GM19240 (cell line): ENCODE measurements around the gene FARSB.

Experiments
- DNase-seq: peaks from one replicate; pipeline ENCODE4 v3.0.0; 2011; ENCODE audit warnings: low spot score; ENCODE audit not compliant: insufficient read length

FARSB gene

DNA sequence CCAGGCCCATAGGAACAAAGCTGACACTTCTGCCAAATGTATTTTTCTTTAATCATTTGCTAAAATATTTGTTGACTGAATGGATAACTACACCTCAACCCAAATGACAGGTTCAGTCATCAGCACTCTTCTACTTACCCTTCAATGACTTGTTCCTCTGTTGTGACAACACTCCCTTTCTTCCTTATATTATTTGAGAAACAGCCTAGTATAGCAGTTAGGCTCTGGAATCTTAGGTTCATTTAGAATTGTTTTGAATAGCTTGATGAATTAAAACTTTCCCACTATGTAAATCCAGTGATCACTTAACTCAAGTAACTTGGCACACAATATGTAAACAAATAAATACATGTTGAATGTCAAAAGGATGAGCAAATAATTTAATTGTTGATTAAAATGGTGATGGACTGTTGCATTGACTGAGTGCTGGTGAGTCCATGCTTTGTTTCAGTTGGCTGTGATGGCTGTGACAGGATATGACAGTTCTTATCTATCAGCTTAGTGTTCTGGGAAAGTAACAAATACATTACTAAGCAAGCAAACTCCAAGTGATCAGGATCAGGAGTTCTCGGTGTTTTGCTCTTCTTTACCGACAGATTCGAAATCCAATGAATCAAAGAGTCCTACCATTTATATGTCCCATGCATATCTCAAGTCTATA is 12.7 kb upstream of the FARSB start:
- no peak for DNase-seq

DNA sequence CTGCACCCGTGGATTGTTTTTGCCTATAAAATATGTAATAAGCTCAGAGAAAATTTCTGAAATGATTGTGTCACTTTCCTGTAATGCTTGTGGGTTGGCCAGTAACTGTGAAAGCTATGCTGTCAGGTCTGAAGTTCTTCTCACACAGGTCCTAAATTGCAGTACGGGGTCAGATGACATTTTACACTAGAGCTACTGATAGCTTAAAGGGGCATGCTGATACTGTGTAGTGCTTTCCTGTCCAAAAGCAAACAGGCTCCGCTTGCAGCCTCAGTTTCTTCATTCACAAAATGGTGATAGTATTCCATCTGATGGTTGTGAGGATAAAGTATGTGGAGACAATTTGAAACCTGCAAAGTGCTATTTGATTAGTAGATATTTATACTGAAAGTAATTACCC is 7.6 kb upstream of the FARSB start:
- no peak for DNase-seq

DNA sequence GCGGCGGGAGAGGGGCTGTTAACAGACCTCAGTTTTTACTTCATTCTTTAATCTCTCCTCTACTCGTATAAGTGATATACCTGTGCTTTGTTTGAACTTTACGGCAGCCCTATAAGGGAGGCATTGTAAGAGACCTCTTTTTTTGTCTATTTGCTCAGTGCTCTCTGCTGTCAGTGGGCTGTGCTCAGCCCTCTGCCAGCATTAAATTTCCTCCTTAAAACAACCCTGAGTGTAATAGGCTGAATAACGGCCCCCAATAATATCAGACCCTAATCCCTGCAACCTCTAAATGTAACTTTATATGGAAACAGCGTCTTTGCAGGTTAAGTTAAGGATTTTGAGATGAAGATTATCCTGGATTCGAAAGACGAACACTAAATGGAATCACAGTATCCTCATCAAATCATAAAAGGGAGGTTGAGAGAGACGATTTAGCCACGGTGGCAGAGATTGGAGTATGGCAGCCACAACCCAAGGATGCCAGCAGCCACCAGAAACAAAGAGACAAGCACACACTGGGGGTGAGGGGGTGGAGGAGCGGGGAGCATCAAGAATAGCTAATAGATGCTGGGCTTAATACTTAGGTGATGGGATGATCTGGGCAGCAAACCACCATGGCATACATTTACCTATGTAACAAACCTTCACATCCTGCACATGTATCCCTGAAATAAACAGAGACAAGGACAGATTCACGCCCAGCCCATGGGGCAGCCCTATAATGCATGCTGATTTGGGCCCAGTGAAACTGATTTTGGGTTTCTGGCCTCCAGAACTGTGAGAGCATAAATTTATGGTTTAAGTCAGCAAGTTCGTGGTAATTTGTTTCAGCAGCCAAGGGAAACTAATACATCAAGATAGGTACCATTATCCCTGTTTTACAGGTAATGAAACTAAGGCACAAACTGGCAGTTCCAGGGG is 894 bp upstream of the FARSB start:
- DNase-seq = no peak

DNA sequence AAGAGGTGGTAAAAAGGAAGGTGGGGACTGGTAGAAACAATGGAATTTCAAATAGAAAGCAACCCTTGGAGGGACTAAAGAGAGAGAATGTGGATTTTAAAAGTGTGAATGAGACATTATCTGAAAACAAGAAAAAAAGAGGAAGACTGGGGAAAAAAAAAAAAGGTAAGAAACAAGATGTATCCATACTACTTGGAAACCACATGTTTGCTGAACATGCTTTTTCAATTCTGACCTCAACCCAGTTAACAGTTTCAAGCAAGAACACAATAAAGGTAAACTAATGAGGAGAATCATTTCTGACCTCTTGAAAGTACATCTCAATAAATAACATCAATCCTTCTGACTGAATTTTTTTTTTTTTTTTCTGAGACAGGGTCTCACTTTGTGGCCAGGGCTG is 2.6 kb downstream of the FARSB start:
- DNase-seq = no peak

DNA sequence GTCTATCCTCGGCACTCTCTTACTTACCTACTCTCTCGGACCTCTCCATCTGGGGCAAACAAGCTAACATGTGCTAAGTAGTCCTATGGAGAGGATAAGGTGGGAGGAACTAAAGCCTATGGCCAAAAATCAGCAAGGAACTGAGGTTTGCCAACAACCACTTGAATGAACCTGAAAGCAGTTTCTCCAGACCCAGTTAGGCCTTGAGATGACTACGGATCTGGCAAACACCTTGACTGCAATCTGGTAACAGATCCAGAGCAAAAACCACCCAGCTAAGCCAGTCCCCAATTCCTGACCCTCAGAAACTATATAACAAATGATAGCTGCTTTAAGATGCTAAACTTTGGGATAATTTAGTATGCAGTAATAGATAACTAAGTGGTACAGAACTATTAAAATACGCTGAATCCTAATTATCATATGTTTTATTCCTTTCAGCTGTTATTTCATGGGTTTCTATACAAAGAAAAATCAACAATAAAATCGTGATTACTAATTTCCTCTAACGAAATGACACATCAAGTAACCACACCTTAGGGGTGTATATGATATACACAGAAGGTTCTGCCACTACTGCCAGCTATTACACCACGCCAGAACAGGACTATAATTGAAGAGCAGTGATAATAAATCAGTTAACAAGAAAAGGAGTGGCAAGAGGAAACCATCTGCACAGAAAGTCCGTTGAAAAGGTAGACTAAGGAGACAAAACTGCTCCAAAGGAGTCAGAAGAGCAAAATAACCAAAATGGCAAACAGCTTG is 3.2 kb downstream of the FARSB start:
- no peak for DNase-seq

DNA sequence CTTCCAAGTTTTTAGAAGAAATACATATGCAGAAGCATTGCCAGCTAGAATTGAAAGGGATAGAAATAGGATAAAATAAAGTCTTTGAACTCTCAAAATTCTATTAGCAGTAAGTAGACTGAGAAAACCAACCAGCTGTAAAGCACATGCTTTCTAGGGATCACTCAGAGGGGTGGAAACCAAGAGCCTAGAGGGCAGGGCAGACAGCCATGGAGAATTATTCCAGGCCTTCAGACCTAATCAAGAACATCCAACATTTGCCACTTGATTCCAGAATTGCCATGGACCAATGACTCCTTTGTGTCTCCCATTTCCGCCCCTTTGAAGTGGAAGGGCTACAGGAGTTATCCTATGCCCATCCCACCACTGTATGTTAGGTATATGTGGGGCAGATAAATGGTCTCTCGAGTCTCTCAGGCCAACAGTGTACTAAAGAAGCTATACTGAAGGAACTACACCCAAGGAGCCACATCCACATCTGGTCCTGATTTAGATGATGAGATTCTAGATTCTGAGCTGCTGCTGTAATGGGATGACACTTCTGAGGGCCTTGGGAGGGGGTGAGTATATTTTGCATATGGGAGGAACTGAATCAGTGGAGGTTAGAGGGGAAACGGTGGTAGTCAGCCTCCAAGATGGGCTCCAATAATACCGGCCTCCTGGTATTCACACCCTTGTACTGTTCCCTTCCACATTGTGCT is 4.0 kb downstream of the FARSB start:
- no peak for DNase-seq

DNA sequence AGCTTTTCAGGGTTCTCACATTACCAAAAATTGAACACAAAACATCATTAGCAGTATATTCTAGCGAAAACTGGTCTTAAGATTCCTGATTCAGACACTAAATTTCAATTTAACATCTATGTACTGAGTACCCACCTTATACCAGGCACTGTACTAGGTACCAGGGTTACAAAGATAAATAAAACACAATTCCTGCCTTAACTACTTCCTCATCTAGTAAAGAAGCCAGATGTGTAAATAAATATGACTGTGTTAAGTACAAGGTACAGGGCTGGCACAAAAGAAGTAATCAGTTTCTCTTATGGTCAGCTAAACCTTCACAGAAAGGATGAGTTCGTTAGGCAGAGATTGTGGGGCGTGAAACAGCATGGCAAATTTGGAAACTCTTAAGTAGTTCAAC is 6.1 kb downstream of the FARSB start:
- DNase-seq = no peak

DNA sequence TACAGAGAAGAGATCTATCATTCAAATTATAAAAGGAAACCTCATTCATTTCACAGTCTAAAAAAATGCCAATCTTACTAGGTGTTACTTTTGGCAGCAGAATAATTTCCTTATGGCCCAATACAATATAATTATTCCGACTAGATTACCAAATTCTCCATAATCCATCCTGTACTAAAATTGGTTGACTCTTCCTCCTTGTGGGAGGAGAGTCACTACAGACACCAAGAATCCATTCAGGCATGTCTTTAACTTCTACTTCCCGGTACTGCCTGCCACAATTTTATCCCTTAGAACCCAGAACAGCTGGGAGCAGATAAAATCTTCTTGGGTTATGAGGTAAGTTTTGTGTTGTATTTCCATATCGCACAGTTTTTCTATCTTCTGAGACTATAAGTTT is 9.9 kb downstream of the FARSB start:
- no peak for DNase-seq

DNA sequence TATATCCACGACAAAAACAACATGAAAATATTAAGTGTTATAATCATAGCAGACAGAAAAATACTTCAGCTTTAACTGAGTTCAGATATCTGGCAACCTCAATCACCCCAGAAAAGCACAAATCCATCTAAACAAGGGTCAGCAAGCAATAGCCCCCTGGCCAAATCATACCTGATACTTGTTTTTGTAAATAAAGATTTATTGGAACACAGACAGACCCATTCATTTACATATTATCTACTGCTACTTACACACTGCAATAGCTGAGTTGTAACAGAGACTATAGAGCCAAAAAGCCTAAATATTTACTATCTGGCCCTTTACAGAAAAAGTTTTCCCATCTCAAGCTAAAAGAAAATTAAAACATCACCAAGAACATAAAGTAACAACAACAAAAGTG is 12.8 kb downstream of the FARSB start:
- no peak for DNase-seq

DNA sequence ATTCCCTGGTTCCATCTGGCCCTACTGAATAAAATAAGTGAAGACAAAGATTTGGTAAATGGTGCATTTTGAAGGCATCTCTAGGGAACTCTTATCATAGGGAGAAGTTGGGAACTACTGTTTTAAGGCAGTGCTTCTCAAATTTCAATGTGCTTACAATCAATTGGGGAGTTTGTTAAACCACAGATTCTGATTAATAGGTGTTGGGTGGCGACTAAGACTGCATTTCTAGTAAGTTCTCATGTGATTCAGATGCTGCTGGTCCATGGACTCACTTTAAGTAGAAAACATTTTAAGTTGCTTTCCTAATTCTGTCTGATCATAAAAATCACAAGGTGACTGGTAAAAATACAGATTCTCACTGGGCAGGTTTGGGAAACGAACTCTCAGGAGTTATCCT is 14.6 kb downstream of the FARSB start:
- no peak for DNase-seq

DNA sequence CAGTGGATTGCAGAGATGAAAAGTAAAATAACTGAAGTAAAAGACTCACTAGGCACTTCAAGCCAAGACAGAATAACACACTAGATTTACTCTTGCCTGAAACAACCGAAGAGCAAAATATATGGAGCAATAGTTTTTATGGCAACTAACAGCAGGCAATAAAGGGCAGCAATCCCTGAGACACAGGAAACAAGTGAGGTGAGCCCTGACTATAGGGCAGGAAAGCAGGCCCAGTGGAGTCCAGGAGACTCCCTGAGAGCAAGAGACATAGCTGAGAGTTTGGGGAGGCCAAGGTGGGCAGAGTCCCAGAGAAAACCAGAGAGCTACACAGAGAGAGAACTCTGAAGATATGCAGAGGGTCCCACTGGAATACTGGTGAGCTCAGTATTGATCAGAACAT is 18.8 kb downstream of the FARSB start:
- DNase-seq = no peak

DNA sequence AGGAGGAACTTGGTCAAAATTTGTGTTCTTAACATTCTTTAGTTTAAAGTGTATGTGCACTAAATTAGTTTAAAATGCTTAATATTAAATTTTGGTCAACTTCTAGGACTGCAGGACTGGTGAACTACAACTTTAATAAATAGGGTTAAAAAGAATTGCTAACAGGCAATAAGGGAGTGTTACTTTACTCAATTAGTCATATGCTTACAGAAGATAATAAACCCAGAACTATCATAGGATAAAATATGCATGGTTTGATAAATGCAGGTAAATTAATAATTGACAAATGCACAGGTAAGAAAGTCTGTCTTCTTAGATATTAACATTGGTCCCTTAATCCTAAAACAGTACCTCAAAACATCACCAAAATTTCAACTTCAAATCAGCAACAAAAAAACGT is 20.6 kb downstream of the FARSB start:
- DNase-seq = no peak

DNA sequence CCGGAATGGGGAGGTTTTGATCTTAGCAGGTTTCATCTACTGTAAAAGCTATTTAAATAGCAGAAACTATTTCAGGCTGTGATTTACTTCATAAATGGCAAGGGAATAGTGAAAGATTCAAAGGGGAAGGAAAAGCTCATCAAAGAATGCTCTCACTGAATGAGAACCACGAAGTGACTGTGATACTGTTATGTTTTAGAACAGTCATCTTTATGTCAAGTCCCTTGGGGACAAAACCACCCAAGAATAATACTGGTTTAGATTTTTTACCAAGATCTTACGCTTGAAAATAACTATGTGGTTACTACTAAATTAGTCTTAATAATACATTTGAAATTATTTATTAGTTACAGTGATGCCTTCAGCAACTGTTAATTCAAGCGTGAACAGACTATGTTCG is 28.1 kb downstream of the FARSB start:
- DNase-seq = no peak

DNA sequence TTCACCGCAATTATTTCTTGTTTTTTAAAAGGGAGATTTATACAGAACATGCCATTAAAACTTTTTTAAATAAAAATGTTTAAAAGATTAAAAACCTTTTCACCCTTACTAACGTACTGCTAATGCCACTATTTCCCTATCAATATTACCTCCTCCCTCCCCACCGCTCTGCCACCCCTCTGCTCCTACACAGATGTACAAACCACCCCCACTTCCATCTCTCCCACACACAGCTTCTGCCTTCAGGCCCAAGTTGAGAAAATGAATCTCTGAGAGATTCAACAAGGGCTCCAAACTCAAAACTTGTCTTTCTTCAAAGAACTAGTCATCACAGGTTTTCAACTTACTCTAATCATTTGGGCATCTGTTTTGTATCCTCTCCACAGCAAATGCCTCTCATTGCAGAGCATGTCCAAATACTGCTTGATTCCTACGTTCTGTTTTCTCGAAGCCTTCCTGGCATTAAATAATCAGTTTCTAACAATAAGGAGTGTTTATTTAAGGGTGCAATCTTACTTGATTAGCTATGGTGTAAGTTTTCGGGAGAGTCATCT is 32.1 kb downstream of the FARSB start:
- no peak for DNase-seq

DNA sequence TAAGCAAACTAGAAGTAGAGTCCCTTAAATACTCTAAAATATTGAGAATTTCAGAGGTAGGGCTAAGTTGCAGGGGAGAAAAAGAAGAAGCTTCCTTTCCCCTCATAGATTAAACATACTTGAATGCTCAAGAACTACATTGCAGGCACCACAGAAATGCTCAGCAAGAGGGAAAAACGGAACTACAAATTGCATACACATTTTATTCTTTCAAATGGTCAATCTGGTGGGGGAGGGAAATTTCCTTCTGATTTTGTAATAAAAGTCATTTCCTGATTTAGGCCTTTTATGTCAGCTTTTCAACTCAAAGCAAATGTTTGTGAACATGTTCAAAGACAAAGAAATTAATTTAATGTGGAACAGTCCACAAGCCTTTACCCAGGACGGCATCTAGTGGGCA is 33.0 kb downstream of the FARSB start:
- DNase-seq = no peak

DNA sequence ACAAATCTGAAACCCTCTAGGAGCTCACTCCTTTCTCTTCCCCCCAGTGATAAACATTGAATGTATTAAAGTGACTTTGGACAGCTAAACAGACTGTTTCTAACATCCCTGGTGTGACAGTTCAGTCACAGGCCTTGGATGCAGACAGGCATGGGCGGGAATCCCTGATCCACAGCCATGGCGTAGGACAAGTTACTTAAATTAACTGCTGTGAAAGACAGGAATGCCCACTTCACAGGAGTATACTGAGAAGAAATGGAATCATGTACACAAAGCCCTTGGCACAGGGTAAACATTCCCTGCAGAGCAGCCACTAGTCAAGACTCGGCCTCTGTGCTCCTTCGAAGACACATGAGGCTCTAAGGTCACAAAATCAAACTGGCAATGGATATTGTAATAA is 34.0 kb downstream of the FARSB start:
- DNase-seq = no peak

DNA sequence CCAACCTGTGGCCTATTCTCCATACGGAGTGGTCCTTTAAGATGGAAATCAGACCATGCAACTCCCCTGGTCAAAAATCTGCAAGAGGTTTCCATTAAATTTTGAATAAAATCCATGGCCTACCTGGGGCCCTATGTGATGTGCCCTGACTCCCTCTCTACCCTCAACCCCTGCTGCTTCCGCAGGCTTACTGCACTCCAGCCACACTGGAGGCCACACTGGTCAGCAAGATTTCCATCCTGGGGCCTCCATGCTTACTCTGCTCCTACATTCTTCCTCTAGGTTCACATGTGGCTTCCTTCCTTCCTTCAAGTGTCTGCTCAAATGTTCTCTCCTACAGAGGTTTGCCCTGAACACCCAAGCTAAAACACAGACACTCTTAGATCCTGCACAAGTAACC is 40.6 kb downstream of the FARSB start:
- no peak for DNase-seq

DNA sequence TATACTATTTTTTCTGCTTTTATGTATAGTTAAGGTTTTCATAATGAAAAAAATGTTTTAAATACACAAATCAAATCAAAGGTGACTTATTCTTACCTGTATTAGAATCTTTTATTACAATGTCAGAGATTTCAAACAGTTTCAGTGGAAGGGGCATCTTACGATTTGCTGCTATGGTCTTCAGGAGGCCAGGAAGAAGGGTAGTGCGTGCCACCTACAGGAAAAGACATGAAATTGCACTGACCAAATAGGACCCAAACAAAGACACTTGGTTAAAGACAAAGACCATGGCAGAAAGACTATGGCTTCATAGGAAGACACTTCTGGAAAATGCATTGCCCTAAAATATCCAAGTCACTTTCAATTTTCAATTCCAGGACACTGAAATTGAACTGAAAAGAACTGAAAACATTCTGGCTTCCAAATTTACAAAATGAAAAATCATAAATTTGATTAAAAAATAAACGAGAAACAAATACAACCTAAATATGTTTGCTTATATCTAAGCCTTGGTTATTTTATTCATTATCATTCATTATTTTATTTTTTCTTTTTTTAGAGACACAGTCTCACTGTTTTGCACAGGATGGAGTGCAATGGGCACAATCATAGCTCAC is 42.1 kb downstream of the FARSB start:
- DNase-seq = peak; percentile 12

DNA sequence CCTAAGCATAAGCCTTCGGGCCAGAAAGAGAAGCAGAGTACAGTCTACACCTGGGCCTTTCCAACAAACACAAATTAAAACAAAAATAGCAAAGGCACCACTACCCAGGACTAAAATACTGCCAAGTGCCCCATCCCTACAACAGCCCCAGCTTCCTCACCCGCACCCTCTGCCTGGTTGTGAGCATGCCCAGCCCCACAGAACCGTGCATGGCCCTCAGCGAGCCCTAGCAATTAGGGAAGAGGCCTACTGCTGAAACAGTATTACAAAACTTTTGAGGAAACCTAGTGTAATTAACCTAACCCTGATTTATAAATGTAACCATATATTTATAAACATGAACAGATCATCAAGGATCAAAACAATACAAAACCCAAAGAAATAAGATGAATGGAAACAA is 44.2 kb downstream of the FARSB start:
- no peak for DNase-seq

DNA sequence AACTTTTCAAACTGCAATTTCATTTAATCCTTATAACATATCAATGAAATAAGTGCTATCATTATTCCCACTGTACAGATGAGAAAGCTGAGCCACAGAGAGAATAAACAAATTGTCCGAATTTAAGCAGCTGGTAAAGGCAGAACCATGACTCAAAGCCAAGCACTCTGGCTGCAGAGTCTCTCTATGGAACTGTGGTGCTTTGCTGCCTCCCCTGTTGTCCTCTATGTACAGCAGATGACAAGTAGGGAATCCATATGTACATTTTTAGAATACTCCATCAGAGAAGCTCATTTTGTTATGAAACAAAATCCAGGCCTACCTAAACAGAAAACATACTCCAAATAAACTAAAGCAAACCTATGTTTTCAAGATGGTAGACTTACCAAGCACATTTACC is 45.1 kb downstream of the FARSB start:
- no peak for DNase-seq

DNA sequence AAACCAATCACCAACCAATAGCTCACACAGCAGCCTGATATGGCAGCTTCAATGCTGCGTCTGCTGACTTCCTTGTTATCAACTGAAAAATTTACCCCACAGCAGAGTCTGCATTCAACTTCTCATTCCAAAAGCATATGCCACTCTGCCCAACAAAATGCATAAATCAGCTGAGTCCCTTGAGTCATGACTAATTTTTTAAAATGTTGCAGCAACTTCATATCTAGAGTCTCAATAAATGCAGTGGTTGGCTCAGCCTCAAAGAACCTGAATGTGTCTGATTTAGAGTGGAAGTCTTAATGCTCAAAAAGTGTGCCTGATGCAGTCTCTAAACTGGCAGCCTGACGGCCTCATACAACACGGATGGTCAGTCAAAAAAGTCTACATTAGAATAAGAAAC is 46.5 kb downstream of the FARSB start:
- no peak for DNase-seq
